ENCODE data around the gene SLC4A4.

DNA sequence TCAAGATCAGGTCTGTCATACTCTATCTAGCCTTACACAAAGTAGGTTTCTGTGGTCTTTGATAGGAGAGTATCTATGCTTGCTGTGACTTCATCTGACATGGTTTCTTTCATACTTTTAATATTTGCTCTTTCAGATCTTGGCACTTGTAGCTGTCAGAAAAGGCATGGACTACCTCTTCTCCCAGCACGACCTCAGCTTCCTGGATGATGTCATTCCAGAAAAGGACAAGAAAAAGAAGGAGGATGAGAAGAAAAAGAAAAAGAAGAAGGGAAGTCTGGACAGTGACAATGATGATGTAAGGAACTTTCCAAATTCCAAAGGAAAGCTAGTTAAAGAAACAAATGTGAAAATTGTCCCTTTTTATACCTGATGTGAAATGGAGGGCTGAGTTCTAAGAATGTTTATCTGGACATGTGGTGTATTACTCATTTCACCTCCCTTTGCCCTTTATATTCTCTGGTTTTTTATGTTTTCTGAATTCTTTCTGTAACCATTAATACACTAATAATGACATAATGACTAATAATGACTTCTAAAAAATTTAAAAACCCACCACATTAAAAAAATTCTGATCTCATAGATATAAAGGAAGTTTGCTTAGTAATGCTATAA is 221.2 kb downstream of the SLC4A4 start:
- TF ChIP-seq POLR2A (IDR thresholded peaks at IDR 0.05) (no peak), CTCF (IDR thresholded peaks at IDR 0.05) (no peak)
